Activated T-helper 17 cell treated with anti-CD3 and anti-CD28 coated beads, Interleukin-2, amount 50 U/mL, for 72 hours (primary cell): Measurements from ENCODE around the gene NMB. TPM values are rescaled to one million over a fixed set of nuclear protein-coding genes. Genes with fewer than 3 reads are reported as not detected.

Experiments used
- ATAC-seq: fragments of 150-1000 bp; cut with Tn5 transposase; replicated peaks from 2 replicates; pipeline ENCODE4 v1.10.0; 2021; ENCODE audit warnings: mild to moderate bottlenecking, moderate library complexity
- H3K27ac Mint-ChIP-seq: one replicate; pipeline ENCODE4 v1.8.0; 2022; ENCODE audit warnings: mixed read lengths
- H3K27me3 Mint-ChIP-seq: one replicate; pipeline ENCODE4 v1.8.0; 2022; ENCODE audit warnings: mixed read lengths
- H3K36me3 Mint-ChIP-seq: one replicate; pipeline ENCODE4 v1.8.0; 2022; ENCODE audit warnings: low read depth, mild to moderate bottlenecking, mixed read lengths
- H3K4me1 Mint-ChIP-seq: one replicate; pipeline ENCODE4 v1.8.0; 2022; ENCODE audit warnings: mixed read lengths
- H3K4me3 Mint-ChIP-seq: one replicate; pipeline ENCODE4 v1.8.0; 2022; ENCODE audit warnings: mild to moderate bottlenecking, mixed read lengths
- H3K9me3 Mint-ChIP-seq: one replicate; pipeline ENCODE4 v1.8.0; 2022; ENCODE audit warnings: mixed read lengths
- total RNA-seq, 2 donors: library from RNA; stranded (reverse); gene quantifications; one replicate each; pipeline ENCODE4 v1.2.3, GENCODE V29; 2022

NMB gene
- total RNA-seq, 2 donors from 2014 or later: 7.8 TPM

DNA sequence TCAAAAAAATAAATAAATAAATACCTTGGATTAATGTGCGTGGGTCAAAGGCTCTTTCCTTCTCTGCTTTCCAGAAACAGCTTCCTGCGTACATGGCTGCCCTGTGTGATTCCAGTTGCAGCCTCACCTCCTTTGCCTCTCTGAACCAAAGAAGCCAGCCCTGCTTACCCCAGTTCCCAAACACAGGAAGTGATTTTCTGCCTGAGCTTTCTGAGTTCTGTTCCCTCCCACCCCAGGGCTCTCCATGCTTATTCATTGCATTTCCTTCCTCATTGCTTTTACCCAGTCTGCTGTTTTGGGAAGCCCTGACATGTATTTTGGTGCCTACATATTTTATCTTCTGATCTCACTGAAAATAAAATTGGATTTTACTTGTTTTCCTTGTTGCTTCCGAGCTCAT, 41.8 kb downstream of the NMB start:
- H3K4me1 Mint-ChIP-seq: peaks cover 5% of the 10 kb centered on the region
- H3K27me3 Mint-ChIP-seq: no peaks in the 10 kb centered on the region
- no peak overlapping the region for H3K27ac Mint-ChIP-seq
- H3K4me3 Mint-ChIP-seq: no peak overlapping the region
- peaks cover 18% of the 10 kb centered on the region for H3K36me3 Mint-ChIP-seq
- ATAC-seq: no peak
- H3K9me3 Mint-ChIP-seq: peaks cover 13% of the 10 kb centered on the region

DNA sequence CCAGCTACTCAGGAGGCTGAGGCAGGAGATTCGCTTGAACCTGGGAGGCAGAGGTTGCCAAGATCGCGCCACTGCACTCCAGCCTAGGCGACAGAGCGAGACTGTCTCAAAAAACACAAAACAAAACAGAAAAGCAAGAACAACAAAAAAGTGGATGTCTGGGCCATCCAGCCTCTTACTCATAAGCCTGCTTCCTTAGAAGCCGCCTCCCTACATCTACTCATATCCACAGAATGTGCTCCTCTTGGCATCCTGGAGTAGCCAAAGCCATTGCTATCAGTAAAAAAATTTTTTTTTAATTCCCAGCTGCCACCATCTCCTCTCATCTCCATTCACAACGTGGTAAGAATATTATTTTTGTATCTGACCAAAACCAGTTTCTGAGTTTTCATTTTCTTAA, 46.4 kb downstream of the NMB start:
- peaks cover 10% of the 10 kb centered on the region for H3K4me1 Mint-ChIP-seq
- no peaks in the 10 kb centered on the region for H3K9me3 Mint-ChIP-seq
- H3K36me3 Mint-ChIP-seq: peaks cover 26% of the 10 kb centered on the region
- no peak for ATAC-seq
- no peaks in the 10 kb centered on the region for H3K27me3 Mint-ChIP-seq
- H3K4me3 Mint-ChIP-seq: no peak overlapping the region
- peak overlapping the region; percentile 4 for H3K27ac Mint-ChIP-seq

DNA sequence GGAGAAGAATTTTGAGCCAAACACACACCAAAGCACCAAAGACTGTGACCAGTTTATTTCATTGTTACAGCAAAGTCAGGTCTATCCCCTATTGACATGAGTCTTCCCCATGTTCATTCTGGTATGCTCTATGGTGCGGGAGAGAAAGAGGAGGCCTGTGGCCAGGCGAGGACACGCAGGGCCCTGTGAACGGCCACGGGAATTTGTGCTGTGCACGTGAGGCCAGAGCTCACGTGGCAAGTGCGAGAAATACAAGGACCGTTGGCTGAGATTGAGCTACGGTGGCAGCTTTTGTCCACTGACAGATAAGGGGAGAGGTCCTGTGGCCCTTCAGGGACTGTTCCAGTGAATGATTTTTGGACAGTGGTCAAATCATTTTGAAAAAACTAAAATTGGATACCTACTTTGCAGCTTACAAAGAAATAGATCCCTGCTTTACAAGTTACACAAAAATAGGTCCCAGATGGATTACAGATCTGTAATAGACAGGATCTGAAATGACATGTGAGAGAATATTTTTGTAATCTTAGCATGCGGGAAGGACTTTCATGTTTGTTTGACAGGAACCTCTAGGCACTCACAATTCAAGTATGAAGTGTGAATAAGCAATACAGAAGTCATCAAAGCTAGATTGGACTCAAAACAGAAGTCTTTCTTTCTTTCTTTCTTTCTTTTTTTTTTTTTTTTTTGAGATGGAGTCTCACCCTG, 48.0 kb downstream of the NMB start:
- ATAC-seq: peak; percentile 1
- Mint-ChIP-seq H3K36me3 (peaks cover 43% of the 10 kb centered on the region), H3K27ac (no peak overlapping the region), H3K27me3 (no peaks in the 10 kb centered on the region), H3K4me3 (no peak overlapping the region), H3K9me3 (no peaks in the 10 kb centered on the region), H3K4me1 (peaks cover 22% of the 10 kb centered on the region)

DNA sequence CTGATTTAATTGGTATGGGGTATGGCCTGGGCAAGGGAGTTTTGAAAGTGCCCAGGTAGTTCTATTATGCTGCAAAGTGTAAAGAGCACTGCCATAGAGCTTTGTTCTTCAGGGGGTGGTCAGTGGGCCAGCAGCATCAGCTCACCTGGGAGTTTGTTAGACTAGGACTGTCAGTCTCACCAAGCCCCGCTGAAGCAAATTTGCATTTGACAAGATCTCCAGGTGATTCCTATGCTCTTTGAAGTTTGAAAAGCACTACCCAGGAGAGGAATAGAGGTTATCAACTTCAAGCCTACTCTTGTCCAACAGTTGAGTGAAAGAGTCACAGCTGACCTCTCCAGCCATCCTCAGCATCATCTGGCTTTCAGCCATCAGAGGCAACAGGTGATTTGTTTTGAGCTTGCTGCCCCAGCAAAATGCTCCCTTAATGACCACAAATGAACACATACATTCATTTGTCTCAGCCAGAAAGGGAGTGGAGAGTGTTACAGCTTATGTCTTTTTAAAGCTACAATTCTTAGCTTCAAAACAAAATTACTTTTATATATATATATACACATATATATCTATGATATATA, 49.2 kb downstream of the NMB start:
- Mint-ChIP-seq H3K27ac (no peak overlapping the region), H3K36me3 (peaks cover 55% of the 10 kb centered on the region), H3K9me3 (no peaks in the 10 kb centered on the region), H3K4me1 (peaks cover 29% of the 10 kb centered on the region), H3K4me3 (no peak overlapping the region), H3K27me3 (no peaks in the 10 kb centered on the region)
- ATAC-seq: no peak

DNA sequence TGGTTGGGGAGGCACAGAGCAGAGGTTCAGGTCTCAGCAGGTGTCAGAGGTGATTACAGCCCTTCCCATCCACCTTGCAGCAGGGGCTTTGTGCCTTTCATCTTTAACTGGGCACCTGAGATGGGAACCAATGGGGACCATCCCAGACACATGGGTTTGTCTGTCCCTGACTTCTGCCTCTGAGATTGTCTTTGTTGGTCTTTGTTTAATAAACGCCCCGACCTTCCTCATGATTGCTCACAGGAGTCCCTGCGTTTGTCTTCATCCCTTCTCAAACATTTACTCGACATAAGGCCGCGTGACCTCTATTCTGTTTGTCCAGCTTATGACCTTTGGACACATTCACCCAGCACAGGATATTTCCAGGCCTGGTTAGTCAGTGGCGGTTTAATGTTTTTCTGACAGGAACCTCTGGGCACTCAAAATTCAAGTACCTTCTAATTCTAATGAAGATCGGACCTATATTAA, 51.3 kb downstream of the NMB start:
- H3K27me3 Mint-ChIP-seq: no peaks in the 10 kb centered on the region
- ATAC-seq: no peak
- H3K4me1 Mint-ChIP-seq: peaks cover 34% of the 10 kb centered on the region
- H3K4me3 Mint-ChIP-seq: peak overlapping the region; percentile 87
- H3K36me3 Mint-ChIP-seq: peaks cover 60% of the 10 kb centered on the region
- peak overlapping the region; percentile 98 for H3K27ac Mint-ChIP-seq
- no peaks in the 10 kb centered on the region for H3K9me3 Mint-ChIP-seq

DNA sequence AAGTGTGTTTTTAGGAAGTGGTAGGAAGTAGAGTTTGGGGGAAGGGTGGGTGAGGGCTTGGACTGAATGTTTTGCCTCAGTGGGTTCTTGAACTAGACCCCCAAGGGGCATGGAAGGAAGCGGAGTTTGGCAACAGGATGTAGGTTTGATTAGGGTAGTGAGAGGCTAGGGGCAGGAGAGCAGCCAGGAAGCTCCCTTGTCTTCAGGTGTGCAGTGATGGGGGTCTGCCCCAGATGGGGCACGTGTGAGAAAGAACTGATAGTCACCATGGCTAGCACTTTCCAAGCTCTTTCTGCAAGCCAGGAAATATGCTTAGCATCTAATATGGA, 52.5 kb downstream of the NMB start:
- no peaks in the 10 kb centered on the region for H3K27me3 Mint-ChIP-seq
- peak overlapping the region; percentile 98 for H3K27ac Mint-ChIP-seq
- H3K4me1 Mint-ChIP-seq: peaks cover 34% of the 10 kb centered on the region
- H3K36me3 Mint-ChIP-seq: peaks cover 60% of the 10 kb centered on the region
- peak overlapping the region; percentile 87 for H3K4me3 Mint-ChIP-seq
- no peak for ATAC-seq
- H3K9me3 Mint-ChIP-seq: no peaks in the 10 kb centered on the region

Other genes starting within 250 kb of the NMB start
- gene ZSCAN2, start 57.2 kb downstream of the NMB start, total RNA-seq: 10 to 100 TPM in 1 of 2 donors, 1 to 10 TPM in 1; 9.0 to 14.1 TPM
- 10 to 100 TPM; 14.8 to 22.5 TPM for gene WDR73, start 3.9 kb downstream of the NMB start, total RNA-seq
- 100 to 1,000 TPM; 111 to 116 TPM for gene SEC11A, start 57.9 kb upstream of the NMB start, total RNA-seq
- gene ZNF592, start 90.4 kb upstream of the NMB start, total RNA-seq: 10 to 100 TPM; 23.8 to 36.8 TPM
- gene ALPK3, start 159.2 kb upstream of the NMB start, total RNA-seq: 1 to 10 TPM in 1 of 2 donors, under 1 TPM in 1; 0.29 to 1.1 TPM
- gene SLC28A1, start 226.5 kb upstream of the NMB start, total RNA-seq: not detected